ENCODE measurements around the gene UQCRC2. TPM values are rescaled to one million over a fixed set of nuclear protein-coding genes. Genes with fewer than 3 reads are reported as not detected.
A peak's percentile ranks its signal among the peaks of the same experiment; 100 is the strongest.

The UQCRC2 gene
- total and polyA plus RNA-seq, 10 of the 15 experiments (the other 5 are each of a cell fraction or from before 2014, with no cell fraction given) = 256 to 563 (median 327) TPM

DNA sequence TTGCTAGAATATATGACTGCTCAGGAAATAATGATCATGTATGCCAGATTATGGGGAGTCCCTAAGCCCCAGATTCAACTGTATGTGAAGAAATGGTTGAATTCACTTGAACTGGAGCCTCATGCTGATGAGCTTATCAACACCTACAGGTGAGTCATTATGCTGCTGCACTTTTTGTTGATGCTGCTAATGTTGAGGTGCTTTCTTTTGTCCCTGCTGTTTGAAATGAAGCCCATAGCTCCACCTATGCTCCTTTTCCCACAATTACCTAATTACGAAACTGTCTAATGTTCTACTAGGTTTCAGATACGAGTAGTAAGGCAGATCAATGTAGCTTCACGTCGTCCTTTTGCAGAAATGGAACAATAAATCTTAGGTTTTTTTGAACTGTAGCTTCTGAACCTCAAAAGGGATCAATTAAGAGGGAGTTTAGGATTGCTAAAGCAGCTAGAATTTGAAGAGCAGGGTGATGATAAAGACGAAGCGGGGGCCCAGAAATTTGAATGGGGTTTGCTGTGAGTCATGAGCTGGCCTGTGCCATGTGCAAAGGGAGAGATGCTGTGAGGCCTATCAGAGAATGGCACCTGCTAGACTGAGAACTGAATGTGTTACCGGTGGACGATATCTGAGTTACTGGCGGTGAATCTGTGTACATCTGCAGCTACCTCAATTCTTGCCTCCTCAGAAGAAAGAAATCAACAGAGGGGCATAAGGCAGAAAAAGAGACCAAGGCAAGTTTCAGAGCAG, 6.1 kb upstream of the UQCRC2 start (continued):
- no peak for TF ChIP-seq NR2F1 (conservative IDR thresholded peaks at IDR 0.05)
- TF ChIP-seq YY1 (IDR thresholded peaks at IDR 0.05; ENCODE audit: low read depth, low read length) = no peak
- TF ChIP-seq NFYA (IDR thresholded peaks at IDR 0.05; ENCODE audit: borderline replicate concordance, low read depth, low read length) = no peak
- peak; percentile 47; the same call in 1 of the 2 replicates for TF ChIP-seq IKZF1 (conservative IDR thresholded peaks at IDR 0.05)
- TF ChIP-seq TCF3 (IDR thresholded peaks at IDR 0.05; ENCODE audit: borderline replicate concordance, insufficient read depth, low read depth, low read length) = no peak
- no peak for TF ChIP-seq HDGF (IDR thresholded peaks at IDR 0.05)
- no peak for TF ChIP-seq ZNF687 (IDR thresholded peaks at IDR 0.05)
- TF ChIP-seq CBX5 (IDR thresholded peaks at IDR 0.05; ENCODE audit: low read depth) = no peak
- TF ChIP-seq SREBF2 (IDR thresholded peaks at IDR 0.05; ENCODE audit: low read length) = no peak
- TF ChIP-seq SIN3A (IDR thresholded peaks at IDR 0.05; ENCODE audit: low read depth, low read length) = no peak
- peak; percentile 89 for TF ChIP-seq ATF7 (IDR thresholded peaks at IDR 0.05; ENCODE audit: low read depth)
- no peak for TF ChIP-seq ELK1 (IDR thresholded peaks at IDR 0.05; ENCODE audit: low read depth, low read length)
- TF ChIP-seq EED (IDR thresholded peaks at IDR 0.05; ENCODE audit: low read depth) = peak; percentile 33; the same call in 1 of the 2 replicates
- no peak for TF ChIP-seq ZNF207 (IDR thresholded peaks at IDR 0.05; ENCODE audit: borderline replicate concordance)
- TF ChIP-seq ZNF622 (IDR thresholded peaks at IDR 0.05) = no peak
- TF ChIP-seq RAD21 (IDR thresholded peaks at IDR 0.05; ENCODE audit: insufficient read depth, low read depth, low read length) = no peak
- TF ChIP-seq, protein P1, sequence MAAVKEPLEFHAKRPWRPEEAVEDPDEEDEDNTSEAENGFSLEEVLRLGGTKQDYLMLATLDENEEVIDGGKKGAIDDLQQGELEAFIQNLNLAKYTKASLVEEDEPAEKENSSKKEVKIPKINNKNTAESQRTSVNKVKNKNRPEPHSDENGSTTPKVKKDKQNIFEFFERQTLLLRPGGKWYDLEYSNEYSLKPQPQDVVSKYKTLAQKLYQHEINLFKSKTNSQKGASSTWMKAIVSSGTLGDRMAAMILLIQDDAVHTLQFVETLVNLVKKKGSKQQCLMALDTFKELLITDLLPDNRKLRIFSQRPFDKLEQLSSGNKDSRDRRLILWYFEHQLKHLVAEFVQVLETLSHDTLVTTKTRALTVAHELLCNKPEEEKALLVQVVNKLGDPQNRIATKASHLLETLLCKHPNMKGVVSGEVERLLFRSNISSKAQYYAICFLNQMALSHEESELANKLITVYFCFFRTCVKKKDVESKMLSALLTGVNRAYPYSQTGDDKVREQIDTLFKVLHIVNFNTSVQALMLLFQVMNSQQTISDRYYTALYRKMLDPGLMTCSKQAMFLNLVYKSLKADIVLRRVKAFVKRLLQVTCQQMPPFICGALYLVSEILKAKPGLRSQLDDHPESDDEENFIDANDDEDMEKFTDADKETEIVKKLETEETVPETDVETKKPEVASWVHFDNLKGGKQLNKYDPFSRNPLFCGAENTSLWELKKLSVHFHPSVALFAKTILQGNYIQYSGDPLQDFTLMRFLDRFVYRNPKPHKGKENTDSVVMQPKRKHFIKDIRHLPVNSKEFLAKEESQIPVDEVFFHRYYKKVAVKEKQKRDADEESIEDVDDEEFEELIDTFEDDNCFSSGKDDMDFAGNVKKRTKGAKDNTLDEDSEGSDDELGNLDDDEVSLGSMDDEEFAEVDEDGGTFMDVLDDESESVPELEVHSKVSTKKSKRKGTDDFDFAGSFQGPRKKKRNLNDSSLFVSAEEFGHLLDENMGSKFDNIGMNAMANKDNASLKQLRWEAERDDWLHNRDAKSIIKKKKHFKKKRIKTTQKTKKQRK (IDR thresholded peaks at IDR 0.05; ENCODE audit: low read depth, low read length) = no peak
- TF ChIP-seq BRCA1 (IDR thresholded peaks at IDR 0.05; ENCODE audit: low read depth, low read length) = no peak
- no peak for TF ChIP-seq ZSCAN29 (IDR thresholded peaks at IDR 0.05)
- TF ChIP-seq, protein P2, sequence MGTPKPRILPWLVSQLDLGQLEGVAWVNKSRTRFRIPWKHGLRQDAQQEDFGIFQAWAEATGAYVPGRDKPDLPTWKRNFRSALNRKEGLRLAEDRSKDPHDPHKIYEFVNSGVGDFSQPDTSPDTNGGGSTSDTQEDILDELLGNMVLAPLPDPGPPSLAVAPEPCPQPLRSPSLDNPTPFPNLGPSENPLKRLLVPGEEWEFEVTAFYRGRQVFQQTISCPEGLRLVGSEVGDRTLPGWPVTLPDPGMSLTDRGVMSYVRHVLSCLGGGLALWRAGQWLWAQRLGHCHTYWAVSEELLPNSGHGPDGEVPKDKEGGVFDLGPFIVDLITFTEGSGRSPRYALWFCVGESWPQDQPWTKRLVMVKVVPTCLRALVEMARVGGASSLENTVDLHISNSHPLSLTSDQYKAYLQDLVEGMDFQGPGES (IDR thresholded peaks at IDR 0.05) = no peak
- TF ChIP-seq EGR1 (IDR thresholded peaks at IDR 0.05; ENCODE audit: borderline replicate concordance in 1 of 2, low read depth in 2 of 2, low read length in 2 of 2) = no peak
- no peak for TF ChIP-seq FOXK2 (IDR thresholded peaks at IDR 0.05)
- no peak for TF ChIP-seq MXI1 (IDR thresholded peaks at IDR 0.05; ENCODE audit: low read depth, low read length)
